ENCODE results near the gene LAMA4. TPM values are rescaled to one million over a fixed set of nuclear protein-coding genes. Genes with fewer than 3 reads are reported as not detected.

Gene LAMA4
- total RNA-seq, 1 experiment from 2014 or later: 1.1 TPM

DNA sequence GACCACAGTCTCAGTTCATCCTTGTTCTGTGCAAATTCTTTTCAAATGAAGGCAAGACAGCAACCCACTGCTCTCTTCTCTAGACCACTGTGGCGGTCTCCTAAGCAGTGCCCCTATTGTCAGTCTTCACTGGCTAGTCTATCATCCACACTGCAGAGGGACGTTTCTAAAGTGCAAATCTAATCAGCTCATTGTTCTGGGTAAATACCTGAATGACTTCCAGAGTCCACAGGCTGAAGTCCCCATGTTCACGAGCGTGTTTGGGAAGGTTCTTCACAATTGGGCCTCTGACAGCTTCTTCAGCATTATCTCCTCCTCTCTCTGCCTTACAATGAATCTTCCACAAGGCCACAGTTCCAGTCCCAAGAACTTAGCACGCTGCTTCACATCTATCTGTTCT lies 73.2 kb downstream of the LAMA4 start:
- H3K4me3 Mint-ChIP-seq: no peak overlapping the region
- H3K9me3 Mint-ChIP-seq: no peaks in the 10 kb centered on the region
- TF ChIP-seq, protein P1, sequence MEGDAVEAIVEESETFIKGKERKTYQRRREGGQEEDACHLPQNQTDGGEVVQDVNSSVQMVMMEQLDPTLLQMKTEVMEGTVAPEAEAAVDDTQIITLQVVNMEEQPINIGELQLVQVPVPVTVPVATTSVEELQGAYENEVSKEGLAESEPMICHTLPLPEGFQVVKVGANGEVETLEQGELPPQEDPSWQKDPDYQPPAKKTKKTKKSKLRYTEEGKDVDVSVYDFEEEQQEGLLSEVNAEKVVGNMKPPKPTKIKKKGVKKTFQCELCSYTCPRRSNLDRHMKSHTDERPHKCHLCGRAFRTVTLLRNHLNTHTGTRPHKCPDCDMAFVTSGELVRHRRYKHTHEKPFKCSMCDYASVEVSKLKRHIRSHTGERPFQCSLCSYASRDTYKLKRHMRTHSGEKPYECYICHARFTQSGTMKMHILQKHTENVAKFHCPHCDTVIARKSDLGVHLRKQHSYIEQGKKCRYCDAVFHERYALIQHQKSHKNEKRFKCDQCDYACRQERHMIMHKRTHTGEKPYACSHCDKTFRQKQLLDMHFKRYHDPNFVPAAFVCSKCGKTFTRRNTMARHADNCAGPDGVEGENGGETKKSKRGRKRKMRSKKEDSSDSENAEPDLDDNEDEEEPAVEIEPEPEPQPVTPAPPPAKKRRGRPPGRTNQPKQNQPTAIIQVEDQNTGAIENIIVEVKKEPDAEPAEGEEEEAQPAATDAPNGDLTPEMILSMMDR (conservative IDR thresholded peaks at IDR 0.05): no peak
- Histone ChIP-seq H2AFZ (ENCODE audit: low read length) (no peak overlapping the region), H3K27me3 (ENCODE audit: insufficient read depth, low read length) (no peaks in the 10 kb centered on the region), H3K4ac (ENCODE audit: low read depth, low read length) (no peak overlapping the region), H2BK120ac (ENCODE audit: low read depth, low read length, poor library complexity, severe bottlenecking) (no peak overlapping the region), H2BK12ac (ENCODE audit: insufficient read length, low read depth, low read length) (no peak overlapping the region), H3K27ac (ENCODE audit: insufficient read length, low read depth, low read length) (no peak overlapping the region), H3K56ac (ENCODE audit: insufficient read length, low read depth, low read length) (no peak overlapping the region), H4K8ac (replicated peaks; ENCODE audit: insufficient read length, low read depth, low read length) (no peak overlapping the region), H3K18ac (ENCODE audit: insufficient read length, low read depth, low read length) (no peak overlapping the region), H3K23me2 (ENCODE audit: insufficient read length, low read depth, low read length, poor library complexity, severe bottlenecking) (no peaks in the 10 kb centered on the region), H3K9ac (ENCODE audit: extremely low read depth, insufficient read length, low read length) (no peak overlapping the region), H3K9me3 (ENCODE audit: control insufficient read depth, low read depth, low read length) (no peaks in the 10 kb centered on the region), H2BK5ac (ENCODE audit: insufficient read length, low read length) (no peak overlapping the region), H3T11ph (ENCODE audit: low read length) (no peak overlapping the region), H3K4me2 (ENCODE audit: insufficient read depth, insufficient read length, low read length) (no peak overlapping the region), H2BK15ac (ENCODE audit: low read depth, low read length) (no peak overlapping the region), H4K5ac (ENCODE audit: insufficient read length, low read depth, low read length) (no peak overlapping the region), H3K14ac (ENCODE audit: insufficient read depth, low read length) (no peak overlapping the region), H2AK5ac (ENCODE audit: insufficient read length, low read length) (no peak overlapping the region), H3K23ac (ENCODE audit: insufficient read length, low read depth, low read length) (no peak overlapping the region), H4K91ac (ENCODE audit: insufficient read length, low read depth, low read length) (no peak overlapping the region), H3K4me1 (ENCODE audit: insufficient read depth, low read length) (no peaks in the 10 kb centered on the region), H3K79me2 (ENCODE audit: insufficient read depth, low read length) (no peaks in the 10 kb centered on the region), H2BK20ac (ENCODE audit: low read depth, low read length, poor library complexity, severe bottlenecking) (no peak overlapping the region), H3K79me1 (ENCODE audit: insufficient read depth, low read depth, low read length, poor library complexity, severe bottlenecking) (no peaks in the 10 kb centered on the region), H4K20me1 (ENCODE audit: control insufficient read depth, insufficient read depth, insufficient read length) (no peaks in the 10 kb centered on the region)
- H3K27ac Mint-ChIP-seq: no peak overlapping the region
- DNase-seq: no peak
- H3K27me3 Mint-ChIP-seq (ENCODE audit: low read depth): peaks cover 3% of the 10 kb centered on the region
- H3K36me3 Mint-ChIP-seq (ENCODE audit: insufficient read depth in 1 of 3, low read depth in 3 of 3): no peaks in the 10 kb centered on the region
- no CpG with 5 or more reads among the region's 5 CpGs for WGBS (ENCODE audit: extremely low coverage, insufficient read length, low lambda C conversion rate)
- H3K4me1 Mint-ChIP-seq: no peaks in the 10 kb centered on the region
